GM10266 (cell line): Measurements from ENCODE around the gene EXOC4.

ENCODE experiments used
- DNase-seq: peaks from one replicate; pipeline ENCODE4 v3.0.0; 2012; ENCODE audit errors: extremely low spot score
- TF ChIP-seq, protein P1 (sequence below): IDR thresholded peaks from 2 replicates; pipeline ENCODE4 v1.5.1; 2012; ENCODE audit warnings: mild to moderate bottlenecking, low read depth; ENCODE audit not compliant: control insufficient read depth, insufficient read depth; ENCODE audit errors: missing control alignments

Gene EXOC4

DNA sequence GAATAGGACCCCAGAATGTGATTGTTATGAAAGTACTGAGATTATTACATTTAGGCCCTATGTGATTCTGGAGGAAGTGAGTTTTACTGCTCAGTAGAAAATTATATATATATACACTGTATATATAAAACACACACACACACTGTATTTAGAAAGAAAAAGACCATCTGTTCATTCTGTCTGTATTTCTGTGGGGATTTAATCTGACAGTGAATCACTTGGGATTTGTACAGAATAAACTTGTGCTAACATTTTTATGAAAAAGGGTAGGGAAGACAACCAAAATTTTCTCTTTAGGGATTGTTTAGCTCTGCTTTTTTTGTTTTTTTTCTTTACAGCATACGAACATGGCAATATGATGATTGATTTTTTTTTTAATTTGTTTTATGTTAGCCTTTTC, 142.7 kb downstream of the EXOC4 start:
- TF ChIP-seq, protein P1, sequence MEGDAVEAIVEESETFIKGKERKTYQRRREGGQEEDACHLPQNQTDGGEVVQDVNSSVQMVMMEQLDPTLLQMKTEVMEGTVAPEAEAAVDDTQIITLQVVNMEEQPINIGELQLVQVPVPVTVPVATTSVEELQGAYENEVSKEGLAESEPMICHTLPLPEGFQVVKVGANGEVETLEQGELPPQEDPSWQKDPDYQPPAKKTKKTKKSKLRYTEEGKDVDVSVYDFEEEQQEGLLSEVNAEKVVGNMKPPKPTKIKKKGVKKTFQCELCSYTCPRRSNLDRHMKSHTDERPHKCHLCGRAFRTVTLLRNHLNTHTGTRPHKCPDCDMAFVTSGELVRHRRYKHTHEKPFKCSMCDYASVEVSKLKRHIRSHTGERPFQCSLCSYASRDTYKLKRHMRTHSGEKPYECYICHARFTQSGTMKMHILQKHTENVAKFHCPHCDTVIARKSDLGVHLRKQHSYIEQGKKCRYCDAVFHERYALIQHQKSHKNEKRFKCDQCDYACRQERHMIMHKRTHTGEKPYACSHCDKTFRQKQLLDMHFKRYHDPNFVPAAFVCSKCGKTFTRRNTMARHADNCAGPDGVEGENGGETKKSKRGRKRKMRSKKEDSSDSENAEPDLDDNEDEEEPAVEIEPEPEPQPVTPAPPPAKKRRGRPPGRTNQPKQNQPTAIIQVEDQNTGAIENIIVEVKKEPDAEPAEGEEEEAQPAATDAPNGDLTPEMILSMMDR: no peak
- no peak for DNase-seq

- TF ChIP-seq, protein P1: no peak
- no peak for DNase-seq
These were observed 145.6 kb downstream of the EXOC4 start for GRCh38 chr7:133398506-133398905.

- TF ChIP-seq, protein P1: no peak
- DNase-seq: no peak
These were observed 148.3 kb downstream of the EXOC4 start for GRCh38 chr7:133401225-133401624.

GRCh38 chr7:133408212-133408611, 155.3 kb downstream of the EXOC4 start:
- TF ChIP-seq, protein P1: no peak
- no peak for DNase-seq

DNA sequence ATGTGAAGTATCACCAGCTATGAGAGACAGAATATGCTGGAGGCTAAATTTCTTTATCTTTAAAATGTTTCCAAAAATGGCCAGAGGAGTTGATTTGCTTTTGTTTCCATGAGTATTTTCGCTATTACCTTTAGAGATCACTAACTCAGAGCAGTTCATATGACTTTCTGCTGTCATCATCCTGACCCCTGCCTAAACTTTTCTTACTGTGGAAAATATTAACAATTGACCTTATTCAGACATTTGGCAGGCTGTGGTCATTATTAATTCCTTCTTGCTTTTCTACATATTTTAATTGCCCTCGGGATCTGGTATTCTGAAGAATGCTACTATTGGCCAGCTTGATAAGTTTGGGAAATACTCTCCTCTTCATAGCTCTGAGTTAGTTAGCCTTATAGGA, 156.5 kb downstream of the EXOC4 start:
- no peak for DNase-seq
- TF ChIP-seq, protein P1: no peak

GRCh38 chr7:133409966-133410365, 157.1 kb downstream of the EXOC4 start:
- DNase-seq: no peak
- TF ChIP-seq, protein P1: no peak

DNA sequence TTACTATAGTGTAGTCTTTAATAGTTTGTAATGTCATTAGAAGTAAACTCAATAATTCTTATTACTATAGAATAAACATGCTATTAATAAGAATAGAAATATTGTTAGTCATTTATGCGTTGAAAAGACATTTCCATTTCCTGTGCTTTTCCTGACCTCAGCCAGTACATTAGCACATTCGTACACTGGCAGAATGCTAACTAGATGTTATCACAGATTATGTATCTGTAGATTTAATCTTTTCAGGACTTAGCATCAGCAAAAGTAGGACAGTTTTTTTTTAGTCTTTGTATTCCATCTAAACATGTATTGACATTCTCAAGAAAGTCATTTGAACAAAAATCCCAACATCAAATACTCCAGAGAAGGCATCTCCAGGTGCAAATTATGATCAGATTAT, 158.5 kb downstream of the EXOC4 start:
- TF ChIP-seq, protein P1: no peak
- no peak for DNase-seq
